GM12801 (cell line): Measurements from ENCODE around the gene LTO1.

Experiments used
- CTCF ChIP-seq: IDR thresholded peaks from one replicate; pipeline ENCODE4 v1.5.1; 2011; ENCODE audit warnings: control low read depth; ENCODE audit not compliant: insufficient read length; ENCODE audit errors: extremely low read depth

LTO1 gene

GRCh38 chr11:69647761-69648497 lies 27.2 kb downstream of the LTO1 start:
- no peak for TF ChIP-seq CTCF

- TF ChIP-seq CTCF: no peak
Observed at GRCh38 chr11:69647390-69647748, 27.8 kb downstream of the LTO1 start.

- no peak for TF ChIP-seq CTCF
Observed at GRCh38 chr11:69646493-69647389, 28.4 kb downstream of the LTO1 start.

DNA sequence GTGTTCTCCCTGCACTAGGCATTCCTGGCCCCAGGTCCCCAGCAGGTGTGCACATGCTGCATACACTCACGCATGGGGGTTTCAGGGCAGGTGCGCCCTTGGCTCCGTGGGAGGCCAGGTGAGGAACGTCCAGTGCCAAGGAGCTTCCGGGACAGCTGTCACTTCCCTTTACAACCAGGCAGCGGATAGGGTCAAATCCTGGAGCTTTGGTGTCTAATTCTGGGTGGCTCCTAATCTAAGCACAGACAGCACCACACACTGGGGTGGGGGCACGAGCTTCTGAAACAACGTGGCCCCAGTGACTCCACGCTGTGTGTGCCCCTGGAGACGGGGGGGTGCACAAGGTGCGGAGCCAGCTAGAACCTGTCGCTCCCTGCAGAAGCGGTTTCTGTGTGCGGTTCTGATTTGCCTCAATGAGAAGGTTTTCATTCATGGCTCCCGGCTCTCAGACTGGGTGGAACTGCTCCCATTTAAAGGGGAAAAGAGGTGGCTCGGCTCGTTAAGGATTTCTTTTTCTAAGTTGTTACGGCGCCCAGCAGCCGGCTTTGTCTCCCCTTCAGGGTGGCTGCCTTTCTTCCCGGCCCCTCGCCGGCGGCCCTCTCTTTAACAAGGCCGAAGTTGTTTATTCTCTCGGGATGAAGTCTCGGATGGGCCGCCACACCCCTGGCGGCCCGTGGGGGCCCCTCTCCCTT lies 29.2 kb downstream of the LTO1 start:
- no peak for TF ChIP-seq CTCF

- TF ChIP-seq CTCF: no peak
Observed at GRCh38 chr11:69644962-69645675, 30.0 kb downstream of the LTO1 start.

GRCh38 chr11:69644071-69644961 lies 30.8 kb downstream of the LTO1 start:
- TF ChIP-seq CTCF: no peak
